ENCODE results near the gene CELF2.

- no peak for TF ChIP-seq POLR2A (IDR thresholded peaks at IDR 0.05)
- TF ChIP-seq, protein P1, sequence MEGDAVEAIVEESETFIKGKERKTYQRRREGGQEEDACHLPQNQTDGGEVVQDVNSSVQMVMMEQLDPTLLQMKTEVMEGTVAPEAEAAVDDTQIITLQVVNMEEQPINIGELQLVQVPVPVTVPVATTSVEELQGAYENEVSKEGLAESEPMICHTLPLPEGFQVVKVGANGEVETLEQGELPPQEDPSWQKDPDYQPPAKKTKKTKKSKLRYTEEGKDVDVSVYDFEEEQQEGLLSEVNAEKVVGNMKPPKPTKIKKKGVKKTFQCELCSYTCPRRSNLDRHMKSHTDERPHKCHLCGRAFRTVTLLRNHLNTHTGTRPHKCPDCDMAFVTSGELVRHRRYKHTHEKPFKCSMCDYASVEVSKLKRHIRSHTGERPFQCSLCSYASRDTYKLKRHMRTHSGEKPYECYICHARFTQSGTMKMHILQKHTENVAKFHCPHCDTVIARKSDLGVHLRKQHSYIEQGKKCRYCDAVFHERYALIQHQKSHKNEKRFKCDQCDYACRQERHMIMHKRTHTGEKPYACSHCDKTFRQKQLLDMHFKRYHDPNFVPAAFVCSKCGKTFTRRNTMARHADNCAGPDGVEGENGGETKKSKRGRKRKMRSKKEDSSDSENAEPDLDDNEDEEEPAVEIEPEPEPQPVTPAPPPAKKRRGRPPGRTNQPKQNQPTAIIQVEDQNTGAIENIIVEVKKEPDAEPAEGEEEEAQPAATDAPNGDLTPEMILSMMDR (IDR thresholded peaks at IDR 0.05), result no peak
Observed at GRCh38 chr10:11057018-11057417, 39.3 kb downstream of the CELF2 start.

Measured in vagina (tissue), 2 donors.